ENCODE data around the gene CACNA1C.
"Not testable (repeated sequence)": the region's sequence is repeated elsewhere in the genome, so short reads cannot be mapped to it uniquely, and the experiment has no call there.

CACNA1C gene

DNA sequence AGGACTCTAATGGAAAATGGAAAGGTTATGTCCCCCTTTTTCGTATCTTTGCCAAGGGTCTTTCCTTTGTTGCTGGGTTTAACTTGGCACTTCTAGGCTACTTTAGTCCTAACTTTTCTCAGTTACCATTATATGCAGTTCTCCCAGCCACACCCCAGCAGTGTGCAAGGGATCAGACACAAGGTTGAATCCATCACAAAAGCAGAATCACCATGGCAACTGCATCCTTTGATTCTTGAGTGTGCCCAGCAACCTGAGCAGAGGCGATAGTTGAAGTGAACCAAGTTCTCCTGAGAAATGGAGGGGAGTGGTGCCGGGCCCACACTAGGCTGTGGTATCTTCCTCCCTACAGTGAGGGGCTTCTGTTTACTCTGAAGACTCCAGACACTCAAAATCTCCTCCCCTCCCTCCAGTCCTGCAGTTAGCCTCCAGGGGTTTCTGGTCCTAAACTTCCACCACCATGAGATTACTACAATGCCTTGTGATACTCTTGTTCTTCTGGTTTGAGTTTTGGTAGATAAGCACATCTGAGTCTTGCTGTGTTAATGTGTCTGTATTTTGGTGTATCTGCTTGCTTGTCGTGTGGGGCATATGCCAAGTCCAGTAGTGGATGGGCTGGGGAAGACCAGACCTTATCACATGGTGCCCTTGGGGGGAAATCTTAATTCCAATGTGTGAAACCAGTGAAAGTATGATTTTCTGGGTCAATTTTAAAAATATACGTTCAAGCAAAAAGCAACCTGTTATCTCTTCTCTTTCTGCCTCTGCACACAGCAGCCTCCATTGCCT lies 183.9 kb downstream of the CACNA1C start:
- no peak for DNase-seq

DNA sequence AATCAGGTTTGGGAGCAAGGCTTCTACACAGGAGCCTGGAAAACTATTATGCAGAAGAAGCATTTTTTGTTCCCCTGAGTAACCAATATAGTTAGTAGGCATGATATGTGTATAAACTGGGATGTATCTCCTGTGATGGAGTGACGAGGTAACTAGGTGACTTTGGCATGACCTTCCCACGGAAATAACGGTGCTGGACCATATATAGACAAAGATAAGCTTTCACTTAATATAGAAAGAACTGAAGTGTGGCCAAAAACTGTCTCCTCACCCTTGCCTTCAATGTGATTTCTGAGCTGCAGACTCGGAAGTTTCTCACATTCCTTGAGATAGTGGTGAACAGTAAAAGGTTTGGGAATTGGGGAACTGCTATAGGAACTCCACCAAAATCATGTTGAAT lies 185.3 kb downstream of the CACNA1C start:
- DNase-seq = no peak

DNA sequence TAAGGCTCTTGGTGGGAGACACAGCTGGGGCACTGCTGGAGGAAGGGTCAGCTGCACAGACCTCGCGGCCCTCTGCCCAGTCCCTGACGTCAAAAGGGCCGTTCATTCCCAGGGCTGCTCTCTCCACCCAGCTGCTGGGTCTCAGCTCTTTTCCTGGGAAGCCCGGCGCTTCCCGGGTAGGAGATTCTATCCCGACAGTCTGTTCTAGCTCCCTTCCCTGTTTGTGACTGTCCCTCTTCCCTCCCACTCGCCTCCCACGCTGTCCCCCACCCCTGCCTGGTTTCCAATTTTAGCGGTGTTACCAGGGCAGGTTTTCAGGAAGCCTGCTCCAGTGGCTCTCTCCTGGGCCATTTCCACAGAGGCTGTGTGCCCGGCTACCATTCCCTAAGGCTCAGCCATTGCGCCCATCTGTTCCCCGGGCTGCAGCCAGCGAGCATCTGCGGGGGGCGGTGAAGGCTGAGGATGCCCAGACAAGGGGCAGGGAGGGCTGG lies 186.6 kb downstream of the CACNA1C start:
- no peak for DNase-seq

DNA sequence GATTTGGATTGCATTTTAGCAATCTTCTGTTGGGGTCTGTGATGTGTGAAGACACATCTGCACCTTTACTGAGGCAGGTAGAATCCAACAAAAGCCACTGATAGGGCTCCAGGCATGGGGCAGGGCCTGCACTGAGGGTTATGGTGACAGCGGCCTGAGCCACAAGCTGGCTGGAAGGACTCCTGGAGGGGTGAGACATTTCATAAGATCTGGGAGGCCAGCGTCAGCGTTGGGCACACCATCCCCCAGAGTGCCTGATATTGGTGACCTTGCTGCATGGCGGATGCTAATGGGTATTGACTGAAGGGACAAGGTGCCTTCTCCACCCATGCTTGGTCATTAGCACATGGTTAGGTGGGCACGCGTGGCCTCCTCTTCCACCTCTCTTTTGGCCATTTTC lies 187.6 kb downstream of the CACNA1C start:
- DNase-seq = no peak

DNA sequence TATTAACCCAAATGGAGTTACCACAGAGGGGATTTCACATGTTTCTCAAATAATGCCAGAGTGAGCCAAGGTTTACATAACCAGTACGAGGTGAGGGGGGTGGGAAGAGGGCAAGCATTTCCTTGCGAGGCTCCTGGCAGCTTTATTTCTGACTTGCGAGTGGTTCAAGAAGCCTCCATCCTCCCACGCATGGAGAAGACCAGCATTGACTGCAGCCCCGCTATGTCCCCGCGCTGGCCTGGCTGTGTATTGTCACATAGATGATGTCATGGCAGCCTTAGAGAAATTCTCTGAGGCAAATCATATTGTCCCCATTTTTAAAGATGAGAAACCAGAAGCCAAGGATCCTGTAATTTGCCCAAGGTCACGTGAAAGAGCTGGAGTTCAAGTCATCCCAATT lies 188.2 kb downstream of the CACNA1C start:
- DNase-seq = no peak

DNA sequence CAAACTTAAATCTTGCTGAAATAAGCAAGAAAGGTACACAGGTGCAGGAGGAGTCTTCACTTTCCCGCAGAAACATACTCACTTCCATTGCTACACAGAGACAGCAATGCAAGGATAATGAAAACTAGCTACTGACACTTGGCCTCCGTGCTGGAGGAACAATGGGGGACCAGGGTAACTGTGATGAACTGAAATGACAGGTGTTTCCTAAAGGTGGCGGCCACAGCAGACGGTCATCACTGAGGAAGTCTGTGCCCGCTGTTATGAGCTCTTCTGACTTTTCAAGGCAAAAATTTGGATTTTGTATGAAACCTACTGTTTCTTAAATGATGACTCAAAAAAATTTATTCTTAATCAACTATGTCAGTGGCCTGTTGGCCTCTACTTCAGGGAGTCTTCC lies 189.4 kb downstream of the CACNA1C start:
- DNase-seq = no peak

DNA sequence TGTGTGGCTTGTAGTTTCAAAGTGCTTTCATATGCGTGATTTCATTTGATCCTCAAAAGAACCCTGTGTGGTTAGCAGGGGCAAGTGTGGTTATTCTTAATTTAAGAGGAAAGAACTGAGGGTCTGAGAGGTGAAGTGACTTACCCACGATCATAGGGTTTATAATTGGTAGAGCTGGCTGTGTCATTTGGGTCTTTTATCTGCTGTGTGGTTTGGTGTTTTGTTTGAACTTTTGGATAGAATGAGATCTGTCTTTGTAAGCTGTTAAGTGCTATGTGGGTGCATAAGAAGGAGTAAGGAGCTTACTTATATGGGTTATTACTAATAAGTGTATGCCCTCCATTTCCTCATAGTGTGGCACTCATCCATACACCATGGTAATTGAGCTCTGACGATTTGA lies 190.0 kb downstream of the CACNA1C start:
- DNase-seq = no peak

DNA sequence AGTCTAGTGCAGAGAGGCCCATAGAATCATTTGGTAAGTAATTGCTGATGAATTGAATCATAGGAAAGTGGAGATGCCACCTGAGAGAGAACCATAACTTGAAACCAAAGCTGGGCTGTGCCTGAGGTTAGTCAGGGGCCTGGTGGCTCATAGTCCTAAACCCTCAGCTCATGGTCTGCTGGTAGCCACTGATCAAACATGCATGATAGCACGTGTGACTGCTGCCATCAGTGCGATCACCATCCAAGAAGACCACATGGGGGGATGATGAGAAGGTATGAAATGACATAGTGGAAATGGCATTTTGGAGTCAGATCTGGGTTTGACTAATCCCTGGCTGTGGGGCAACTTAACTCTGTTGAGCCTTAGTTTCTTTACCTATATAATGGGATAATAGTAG lies 190.5 kb downstream of the CACNA1C start:
- no peak for DNase-seq

DNA sequence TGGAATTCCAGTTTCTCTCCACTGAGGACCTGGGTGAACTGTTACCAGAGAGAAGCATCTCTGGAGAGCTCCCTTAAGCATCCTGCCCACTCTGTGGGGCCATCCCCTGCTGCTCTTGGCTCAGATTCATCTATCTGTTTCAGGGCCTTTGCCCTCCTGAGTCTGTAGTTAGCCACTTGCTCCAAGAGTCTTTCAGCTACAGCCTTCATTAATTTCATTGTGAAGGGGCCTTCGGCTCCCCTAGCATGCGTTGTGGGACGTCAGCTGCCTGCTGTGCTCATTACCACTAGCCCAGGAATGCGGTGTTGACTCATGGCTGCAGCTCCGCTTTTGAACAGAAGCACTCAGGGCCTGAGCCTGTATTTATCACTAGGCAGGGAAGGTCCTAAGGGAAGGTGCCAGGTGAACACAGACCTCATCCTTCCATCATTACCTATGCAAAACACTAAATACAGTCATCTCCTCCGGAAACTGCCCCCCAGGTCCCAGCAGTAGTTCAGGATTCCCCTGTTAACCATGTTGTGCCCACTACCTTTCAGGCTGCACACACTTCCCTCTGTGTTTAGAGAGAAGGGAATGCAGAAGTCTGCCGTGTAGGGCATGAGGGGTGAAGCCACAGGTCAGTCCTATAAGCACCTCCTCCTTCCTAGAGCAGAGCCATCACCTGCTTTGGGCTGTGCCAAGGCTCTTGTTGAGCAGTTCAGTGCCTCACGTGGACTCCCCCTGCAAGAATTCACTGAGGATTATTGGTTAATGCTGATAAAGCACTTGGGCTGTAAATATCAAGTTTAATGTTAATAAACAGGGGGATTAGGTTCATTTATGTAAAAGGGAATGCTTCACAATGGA lies 191.4 kb downstream of the CACNA1C start:
- peak; percentile 82 for DNase-seq

DNA sequence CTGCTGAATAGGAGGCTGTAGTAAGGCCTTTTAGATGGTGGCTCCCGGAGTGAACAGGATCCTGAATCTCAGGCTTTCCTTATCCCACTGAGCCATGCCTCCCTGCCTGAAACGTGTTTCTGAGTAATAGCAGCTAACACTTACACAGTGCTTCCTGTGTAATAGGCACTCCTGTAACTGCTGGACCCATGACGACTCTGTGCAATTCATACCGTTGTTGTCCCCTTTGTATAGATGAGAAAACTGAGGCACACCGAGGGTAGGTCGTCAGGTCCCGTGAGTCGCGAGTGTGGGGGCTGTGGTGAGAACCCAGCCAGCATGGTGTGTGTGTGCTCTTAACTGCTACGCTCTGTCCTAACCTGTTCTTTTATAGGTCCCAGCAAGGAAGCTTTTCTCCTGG lies 193.6 kb downstream of the CACNA1C start:
- DNase-seq = no peak

DNA sequence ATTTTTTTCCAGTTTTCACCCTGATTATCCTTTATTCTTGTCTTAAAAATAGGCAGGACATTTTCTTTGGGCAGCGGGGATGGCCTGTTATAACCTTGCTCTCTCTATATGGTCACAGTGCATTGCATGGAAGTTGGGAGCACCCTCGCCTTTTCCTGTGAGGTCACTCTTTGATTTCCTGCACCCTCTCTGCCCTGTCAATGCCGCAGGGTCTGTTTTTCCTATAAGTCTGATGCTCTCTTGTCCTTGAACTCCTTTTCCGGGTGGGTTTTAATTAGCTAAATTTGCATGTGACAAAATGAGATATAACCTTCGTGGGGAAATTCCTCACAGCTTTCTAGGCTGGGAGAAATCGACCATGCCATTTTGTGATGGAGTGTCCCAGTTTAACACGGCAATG lies 194.3 kb downstream of the CACNA1C start:
- no peak for DNase-seq

DNA sequence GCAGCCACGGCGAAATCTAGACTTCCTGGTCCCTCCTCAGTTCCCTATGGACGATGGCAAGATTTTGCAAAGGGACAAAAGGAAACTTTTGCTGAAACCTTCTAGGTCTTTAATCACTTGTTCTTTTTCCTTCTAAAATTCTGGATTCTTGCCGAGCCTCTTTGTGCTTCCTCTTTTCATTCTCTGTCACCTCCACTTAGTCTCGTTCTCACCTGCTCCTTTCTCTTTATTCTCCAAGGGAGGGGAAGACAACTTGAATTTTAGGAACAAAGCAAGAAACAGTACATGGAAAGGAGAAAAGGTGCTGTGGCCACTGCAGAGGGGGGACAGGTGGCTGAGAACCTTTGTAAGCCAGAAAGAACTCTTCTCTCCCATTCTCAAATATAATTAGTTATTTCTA lies 194.8 kb downstream of the CACNA1C start:
- no peak for DNase-seq

DNA sequence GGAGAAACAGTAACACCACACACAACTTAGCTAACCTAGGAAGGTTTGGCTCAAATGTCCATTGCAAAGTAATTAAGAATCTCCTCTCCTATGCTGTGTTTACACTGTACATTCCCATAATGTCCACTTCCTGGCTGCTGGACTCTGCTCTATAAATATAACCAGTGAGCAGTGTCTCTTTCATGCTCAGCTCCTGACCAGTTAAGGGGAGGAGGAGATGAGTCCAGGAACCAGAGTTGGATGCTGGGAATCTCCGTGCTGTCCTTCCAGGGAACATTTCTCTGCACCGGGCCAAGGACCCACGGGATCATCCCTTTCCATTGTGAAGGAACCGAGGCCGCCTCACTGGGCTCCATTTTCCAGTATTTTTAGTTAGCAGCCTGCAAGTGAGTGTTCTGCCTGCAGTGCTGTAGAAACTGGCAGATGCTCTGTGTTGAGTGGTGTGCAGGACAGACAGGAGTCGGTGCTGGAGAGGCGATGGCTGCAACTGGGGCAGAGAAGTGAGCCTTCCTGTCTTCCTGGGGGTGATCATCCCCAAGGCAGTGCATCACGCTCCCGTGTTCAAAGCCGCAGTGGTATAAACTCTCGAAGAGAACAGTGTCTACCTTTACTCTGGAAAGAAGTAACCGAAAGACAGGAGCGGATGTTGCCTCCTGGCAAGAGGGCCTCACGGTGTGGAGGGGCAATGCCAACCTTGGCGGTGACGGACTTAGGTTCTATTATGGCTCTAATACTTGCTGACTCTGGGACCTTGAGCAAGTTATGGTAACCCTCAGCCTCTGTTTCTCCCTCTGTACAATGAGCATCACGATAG lies 195.5 kb downstream of the CACNA1C start:
- DNase-seq = peak; percentile 44

DNA sequence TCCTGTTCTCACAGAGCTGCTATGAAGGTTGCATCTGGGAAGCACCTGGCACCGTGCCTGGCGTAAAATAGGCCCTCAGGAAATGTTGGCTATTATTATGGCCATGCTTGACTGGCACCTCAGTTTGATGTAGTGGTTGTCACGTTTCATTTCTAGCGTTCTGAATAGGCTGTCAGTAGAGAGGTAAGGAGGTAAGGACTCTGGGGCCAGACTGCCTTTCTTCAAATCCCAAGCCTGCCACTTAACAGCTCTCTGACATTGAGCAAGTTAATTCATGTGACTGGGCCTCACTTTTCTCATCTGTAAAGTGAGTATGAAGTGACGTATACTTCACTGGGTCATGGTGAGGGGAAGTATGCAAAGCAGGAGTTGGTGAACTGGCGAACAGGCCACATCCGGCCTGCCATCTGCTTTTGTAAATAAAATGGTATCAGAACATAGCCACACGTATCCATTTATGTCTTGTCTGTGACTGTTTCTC lies 196.2 kb downstream of the CACNA1C start:
- DNase-seq = no peak

DNA sequence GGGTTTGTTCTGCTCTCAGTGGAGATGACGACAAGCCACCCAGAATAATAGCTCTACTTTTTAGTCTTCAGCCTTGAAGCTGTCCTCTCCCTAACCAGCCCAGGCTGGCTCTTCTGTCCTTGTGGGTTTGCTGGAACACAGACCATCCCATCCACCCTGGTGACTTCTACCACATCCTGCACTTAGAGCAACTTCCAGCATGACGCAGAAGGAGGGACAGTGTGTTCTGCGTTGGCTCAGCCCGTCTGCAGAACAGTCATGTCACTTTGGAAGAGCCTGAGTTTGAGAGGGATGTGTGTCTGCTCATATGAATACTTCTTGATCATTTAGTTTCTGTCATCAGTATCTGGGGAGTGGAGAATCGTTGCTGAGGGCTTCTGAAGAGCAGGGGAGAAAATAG lies 198.0 kb downstream of the CACNA1C start:
- no peak for DNase-seq

DNA sequence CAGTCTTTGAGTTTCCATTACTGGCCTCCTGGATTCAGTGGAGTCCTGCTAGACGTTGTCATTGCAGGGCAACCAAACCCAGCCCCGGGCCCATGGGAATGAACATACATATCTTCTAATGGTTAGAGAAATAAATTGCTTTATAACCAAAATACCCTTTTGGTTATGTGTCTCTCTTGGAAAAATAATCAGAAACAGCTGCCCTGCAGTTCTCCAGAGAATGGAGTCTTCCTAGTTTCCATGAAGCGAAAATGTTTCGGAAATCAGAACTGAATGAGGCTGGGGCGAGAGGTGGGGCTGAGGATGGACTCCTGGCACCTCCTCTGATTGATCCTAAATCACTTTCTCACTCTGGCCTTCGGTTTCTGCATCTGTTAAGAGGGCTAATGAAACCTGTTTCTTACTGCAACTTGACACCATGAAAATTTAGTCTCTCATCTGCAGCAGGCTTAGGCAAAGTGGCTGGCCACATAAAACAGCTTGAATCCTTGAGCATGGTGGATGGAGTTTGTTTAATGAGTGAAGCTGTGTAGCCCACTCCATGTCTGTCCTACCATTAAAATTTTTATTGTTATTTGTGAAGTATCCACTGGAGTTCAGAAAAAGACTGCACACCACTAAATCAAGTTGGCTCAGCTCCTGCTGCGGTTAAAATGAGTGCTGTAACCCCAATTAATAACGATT lies 198.9 kb downstream of the CACNA1C start:
- DNase-seq = no peak

DNA sequence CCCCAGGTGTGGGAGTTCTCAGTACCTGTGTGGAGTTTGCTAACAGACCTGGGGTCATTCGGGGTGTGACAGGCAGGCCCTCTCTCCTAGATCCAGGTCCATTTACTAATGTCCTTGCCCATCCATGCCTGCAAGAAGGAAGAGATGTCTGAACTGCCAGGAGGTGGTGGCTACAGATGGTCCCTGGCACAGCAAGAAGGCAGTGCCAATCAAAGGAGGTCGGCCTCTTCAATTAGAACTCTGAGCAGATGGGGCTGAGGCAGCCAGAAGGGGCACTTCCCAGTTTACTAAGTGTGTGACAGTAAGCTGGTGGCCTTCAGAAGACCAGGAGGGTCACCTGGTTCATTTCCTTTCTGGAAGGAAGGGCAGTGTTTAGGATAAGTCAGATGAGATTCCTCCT lies 202.5 kb downstream of the CACNA1C start:
- no peak for DNase-seq

DNA sequence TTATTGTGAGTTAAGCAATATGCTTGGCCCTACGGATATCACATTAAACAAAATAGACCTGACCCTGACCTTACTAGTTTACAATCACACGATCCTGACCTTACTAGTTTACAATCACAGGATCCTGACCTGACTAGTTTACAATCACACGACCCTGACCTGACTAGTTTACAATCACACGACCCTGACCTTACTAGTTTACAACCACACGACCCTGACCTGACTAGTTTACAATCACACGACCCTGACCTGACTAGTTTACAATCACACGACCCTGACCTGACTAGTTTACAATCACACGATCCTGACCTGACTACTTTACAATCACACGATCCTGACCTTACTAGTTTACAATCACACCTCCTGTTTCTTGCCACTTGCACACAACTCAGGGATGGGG lies 202.9 kb downstream of the CACNA1C start:
- DNase-seq = not testable (repeated sequence)

DNA sequence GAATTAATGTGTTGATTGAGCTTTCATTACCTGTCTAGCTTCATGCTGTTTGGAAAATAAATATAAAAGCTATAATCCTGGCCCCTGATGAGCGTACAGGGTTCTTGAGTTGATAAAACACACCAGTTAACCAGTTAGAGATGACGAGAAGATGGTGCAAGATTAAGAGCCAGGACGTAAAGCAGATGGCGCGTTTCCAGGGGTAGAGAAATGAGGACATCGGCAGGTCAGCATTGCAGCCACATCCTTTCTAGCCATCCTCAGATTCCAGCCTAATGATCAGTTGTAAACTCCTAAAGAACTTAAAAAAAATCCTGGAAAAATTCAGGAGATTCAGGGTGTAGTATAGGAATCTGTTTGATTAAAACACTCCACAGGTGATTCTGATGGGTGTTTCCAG lies 203.7 kb downstream of the CACNA1C start:
- no peak for DNase-seq

DNA sequence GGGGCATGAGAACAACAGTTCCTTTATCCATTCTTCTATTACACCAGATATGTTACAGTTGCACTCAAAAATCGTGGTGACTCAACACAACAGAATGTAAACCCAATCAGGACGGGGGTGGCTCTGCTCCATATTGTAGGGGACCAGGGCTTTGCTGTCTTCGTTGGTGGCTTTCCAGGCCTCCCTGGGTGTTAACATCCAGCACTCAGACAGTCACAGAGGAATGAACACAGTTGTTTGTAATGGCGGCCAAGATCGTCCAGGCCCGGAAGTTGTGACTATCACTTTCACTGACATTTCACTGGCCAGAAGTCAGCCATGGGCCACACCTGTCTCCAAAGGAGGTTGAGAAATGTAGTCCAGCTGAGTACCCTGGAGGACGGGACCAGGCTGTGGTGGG lies 204.1 kb downstream of the CACNA1C start:
- DNase-seq = no peak

DNA sequence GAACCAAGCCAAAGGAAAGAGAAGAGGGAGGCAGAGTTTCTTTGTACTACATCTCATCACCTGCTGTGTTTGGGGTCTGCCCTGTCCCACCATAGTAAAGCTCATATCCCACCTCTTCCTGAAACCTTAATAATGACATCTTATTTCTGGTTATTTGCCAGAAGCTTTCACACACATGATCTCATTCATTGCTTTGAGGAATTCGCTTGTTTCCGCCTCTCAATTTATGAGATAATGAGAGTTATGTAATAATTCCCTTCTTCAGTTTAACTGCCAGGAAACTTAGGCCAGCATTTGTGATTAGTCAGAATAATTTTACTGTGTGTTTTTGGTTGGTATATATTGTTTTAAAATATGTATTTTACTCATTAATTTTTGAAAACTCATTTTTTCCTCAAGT lies 205.2 kb downstream of the CACNA1C start:
- DNase-seq = no peak

DNA sequence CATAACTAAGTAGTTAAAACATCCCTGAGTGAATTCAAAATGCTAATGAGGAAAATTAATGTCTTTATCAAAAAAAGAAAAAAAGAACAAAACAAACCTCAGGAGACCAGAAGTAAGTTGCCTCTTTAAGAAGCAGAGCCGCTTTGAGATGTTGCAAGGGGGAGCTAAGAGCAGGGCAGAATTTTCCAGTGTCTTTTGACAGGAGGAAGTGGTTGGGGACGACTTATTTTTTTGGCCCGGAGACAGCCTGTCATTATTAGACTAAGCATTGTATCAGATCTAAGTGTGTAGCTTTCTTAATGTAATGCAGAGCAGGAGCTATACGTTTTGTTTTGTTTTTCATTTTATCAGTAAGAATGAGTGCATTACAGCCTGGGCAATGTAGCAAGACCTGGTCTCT lies 206.6 kb downstream of the CACNA1C start:
- no peak for DNase-seq

DNA sequence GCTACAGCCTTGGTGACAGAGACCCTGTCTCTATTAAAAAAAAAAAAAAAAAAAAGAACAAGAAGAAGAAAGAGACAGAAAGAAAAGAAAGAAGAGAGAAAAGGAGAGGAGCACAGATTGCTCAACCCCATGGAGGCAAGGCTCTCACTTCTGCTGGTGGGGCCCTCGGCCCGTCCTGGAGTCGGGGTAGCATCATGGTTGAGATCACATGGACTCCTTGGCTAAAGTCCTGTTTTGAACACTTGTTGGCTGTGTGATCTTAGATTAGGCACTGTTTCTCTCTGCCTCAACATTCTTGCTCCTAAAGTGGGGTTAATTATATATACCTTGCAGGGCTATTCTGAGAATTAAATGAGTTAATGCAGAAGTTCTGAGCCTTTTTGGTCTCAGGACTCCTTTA lies 207.7 kb downstream of the CACNA1C start:
- DNase-seq = no peak

Data from amniotic stem cell (primary cell).